Esophagus muscularis mucosa (tissue), 3 donors: ENCODE data around the gene RNF135.
"Not testable (repeated sequence)": the region's sequence is repeated elsewhere in the genome, so short reads cannot be mapped to it uniquely, and the experiment has no call there.

Experiments used
- CTCF ChIP-seq, 3 experiments: fragments of 200-600 bp in 2 of 3; fragments of 450-650 bp in 1 of 3; sonication (generic) in 2 of 3; IDR thresholded peaks; one replicate each; pipeline ENCODE4 v1.5.1; 2017 to 2019; ENCODE audit warnings: antibody characterized with exemption in 3 of 3, mild to moderate bottlenecking in 2 of 3, moderate library complexity in 1 of 3
- POLR2AphosphoS5 ChIP-seq, 2 donors: sonication (generic); formaldehyde crosslinking; IDR thresholded peaks; one replicate each; pipeline ENCODE4 v1.6.1; 2017; ENCODE audit warnings: antibody characterized with exemption in 2 of 2

GRCh38 chr17:30929861-30930260 lies 41.0 kb upstream of the RNF135 start:
- TF ChIP-seq CTCF, POLR2AphosphoS5 (IDR thresholded peaks at IDR 0.05): not testable (repeated sequence)
